Measurements from ENCODE around the gene FAM217B.
"Not testable (repeated sequence)": the region's sequence is repeated elsewhere in the genome, so short reads cannot be mapped to it uniquely, and the experiment has no call there.

Gene FAM217B

DNA sequence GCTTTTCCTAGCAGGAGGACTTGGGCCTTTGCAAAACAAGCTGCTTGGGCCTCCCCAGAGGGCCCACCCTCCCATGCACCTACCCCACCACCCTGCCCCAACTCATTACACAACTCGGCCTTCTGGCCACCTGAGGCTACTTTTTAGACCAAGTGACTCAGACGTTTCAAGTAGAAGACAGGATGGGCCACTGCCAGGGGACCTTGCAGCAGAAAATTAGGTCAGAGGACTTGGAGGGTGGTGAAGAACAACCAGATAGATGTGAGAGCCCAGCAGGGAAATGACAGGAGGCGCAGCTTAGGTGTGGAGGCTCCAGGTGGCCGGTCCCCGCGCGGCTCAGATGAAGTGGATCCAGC lies 1.5 kb upstream of the FAM217B start:
- DNase-seq (ENCODE audit: low read depth) = peak; percentile 57

DNA sequence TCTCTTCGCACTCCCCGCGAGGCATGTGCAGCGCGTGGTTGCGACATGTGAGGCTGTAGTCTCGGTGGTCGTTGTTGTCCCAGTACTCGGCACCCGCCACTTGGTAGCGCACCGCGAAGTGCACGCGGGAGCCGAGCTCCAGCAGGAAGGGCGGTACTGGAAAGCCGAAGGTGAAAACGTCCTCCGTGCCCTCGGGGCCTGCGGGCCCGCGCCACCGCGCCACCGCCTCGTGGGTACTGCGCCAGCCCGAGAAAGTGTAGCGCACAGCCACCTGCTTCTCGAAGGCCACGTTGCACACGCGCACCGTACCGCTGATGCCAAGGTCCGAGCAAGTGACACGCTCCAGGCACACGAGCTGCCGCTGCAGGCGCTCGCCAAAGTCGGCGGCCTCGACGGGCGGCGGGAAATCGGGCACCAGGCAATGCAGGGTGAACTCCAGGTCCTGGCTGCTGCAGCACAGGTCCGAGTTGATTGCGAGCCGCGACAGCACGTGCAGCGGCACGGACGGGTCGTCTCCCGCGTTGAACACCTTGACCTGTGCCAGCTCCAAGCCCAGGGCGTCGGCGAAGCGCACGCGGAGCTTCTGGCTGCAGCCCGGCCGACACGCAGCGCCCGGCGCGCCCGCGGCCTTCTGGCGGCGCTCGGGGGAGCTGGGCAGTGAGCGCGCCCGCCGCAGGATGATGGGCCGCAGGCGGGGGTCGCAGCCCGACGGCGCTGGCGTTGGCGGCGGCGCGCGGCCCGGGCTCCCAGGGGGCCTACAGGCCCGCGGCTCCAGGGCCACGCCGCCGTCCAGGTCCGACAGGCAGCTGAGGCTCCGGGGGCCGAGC lies 924 bp upstream of the FAM217B start:
- no peak for DNase-seq (ENCODE audit: low read depth)

DNA sequence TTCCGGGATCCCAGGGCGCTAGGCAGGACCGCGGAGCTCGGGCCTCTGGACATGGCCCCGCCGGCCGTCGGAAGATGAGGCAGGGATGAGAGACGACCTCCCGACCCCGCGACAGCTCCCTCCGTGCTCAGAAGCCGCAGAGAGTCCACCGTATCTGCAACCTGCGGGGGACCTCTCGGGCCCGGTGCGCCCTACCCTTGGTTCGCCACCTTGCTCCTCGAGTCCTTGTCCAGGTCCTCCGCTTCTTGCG lies 385 bp upstream of the FAM217B start:
- DNase-seq (ENCODE audit: low read depth) = no peak

DNA sequence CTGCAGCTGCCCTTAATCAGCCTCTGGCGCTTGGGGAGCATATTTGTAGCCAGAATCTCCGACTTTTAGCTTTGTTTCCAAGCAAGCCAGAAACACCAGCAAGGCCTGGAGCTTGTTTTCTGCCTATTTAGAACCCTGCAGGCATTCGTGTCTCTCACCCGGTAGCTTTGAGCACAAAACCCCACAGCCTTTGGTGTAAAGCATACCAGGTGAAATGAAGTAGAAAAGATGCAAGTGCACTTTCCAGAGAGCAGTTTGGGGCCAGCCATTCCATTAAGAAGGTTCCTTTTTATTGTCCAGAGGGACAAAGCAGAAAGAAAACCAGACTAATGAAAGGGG lies 736 bp downstream of the FAM217B start:
- DNase-seq (ENCODE audit: low read depth) = no peak

DNA sequence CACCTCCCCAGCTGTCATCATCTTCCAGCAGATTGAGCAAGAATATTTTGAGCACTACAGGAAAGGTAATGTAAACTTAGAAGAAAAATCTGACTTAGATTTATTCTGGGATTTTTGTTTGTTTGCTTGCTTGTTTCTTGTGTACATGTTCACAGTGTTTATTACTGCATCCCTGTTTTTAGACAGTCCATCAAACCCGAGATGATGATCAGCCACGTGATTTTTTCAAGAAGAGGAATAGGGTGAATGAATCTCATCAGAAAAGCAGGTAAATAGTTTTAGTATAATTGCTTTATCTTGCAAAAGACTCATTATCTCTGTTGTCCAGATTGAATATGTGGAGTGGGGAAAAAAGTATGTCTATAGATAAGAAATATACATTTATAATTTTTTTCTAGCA lies 2.1 kb downstream of the FAM217B start:
- DNase-seq (ENCODE audit: low read depth) = no peak

DNA sequence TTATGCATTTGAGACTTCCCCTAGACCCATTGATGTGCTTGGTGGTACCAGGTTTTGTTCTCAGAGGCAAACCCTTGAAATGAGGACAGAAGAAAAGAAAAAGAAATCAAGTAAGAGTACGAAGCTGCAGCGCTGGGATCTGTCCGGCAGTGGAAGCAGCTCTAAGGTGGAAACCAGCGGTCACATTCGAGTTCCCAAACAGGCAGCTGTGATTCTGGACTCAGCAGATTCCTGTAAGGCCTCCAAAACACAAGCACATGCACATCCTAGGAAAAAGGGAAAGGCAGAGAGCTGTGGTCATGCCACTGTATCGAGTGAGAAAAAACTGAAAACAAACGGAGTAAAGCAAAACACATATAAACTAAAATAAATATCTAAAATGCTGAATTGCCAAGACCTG lies 4.5 kb downstream of the FAM217B start:
- no peak for DNase-seq (ENCODE audit: low read depth)

DNA sequence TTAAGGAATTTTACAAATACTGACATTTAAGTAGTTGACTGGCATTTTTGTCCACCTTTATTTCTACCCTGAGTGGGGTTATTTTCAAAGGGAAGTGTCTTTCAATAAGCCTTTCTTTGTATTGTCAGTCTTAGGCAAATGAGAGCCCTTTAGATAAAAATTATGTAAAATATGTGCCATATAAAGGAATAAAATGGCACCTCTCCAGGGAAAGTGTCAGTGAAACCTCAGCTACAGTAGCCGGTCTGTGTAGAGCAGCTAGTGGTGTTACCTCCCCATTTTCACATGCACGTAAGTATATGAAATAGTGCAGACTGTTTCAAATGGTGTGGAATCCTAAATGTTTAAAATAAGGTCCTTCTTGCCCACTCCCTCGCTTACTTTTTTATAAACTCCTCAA lies 5.0 kb downstream of the FAM217B start:
- peak; percentile 18 for DNase-seq (ENCODE audit: low read depth)

DNA sequence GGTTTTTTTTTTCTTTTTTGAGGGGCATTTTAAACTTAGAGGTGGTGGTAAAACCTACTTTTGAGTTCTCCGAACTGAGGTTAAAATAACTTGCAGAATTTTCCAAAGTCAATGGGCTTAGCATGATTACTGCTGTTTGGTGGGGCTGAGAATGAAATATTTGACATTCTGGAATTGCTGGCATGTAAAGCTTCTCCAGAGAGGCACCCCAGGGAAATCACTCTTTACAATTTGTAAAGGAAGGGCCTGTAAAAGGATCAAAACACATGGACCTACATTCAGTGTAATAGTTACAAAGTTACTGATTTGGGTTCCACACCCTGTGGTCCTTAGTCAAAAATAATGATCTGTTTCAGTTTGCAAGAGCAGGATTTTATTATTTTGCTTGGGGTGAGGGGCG lies 5.5 kb downstream of the FAM217B start:
- DNase-seq (ENCODE audit: low read depth) = peak; percentile 15

DNA sequence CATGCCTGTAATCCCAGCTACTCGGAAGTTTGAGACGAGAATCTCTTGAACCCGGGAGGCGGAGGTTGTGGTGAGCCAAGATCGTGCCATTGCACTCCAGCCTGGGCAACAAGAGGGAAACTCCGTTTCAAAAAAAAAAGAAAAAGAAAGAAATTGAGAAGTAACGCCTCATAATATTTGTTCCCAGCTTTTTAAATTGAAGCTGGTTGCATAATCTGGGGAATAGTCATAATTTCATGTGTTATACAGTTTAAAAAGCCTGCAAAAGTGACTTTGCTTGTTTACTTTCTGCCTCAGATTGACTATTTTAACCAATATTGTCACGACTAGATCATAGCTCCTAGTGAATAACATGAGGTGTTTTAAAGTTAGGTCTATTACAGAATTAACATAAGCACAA lies 7.2 kb downstream of the FAM217B start:
- DNase-seq (ENCODE audit: low read depth) = no peak

DNA sequence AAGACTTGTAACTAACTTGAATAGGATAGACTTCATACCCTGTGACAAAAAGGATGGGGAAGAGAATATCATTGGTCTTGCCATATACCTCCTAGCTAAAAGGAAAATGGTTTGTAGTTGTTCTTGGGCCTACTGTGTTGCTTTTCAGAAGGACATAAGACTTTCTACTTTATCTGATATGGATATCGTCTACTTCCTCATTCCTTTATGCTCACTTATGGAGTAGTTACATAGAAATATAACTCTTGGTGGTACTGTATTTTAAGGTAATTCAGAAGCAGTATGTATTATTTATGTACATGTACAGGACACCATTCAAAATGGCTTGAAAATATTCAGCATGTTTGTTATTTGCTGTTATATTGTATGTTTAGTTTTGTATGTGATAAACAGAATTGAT lies 8.0 kb downstream of the FAM217B start:
- no peak for DNase-seq (ENCODE audit: low read depth)

DNA sequence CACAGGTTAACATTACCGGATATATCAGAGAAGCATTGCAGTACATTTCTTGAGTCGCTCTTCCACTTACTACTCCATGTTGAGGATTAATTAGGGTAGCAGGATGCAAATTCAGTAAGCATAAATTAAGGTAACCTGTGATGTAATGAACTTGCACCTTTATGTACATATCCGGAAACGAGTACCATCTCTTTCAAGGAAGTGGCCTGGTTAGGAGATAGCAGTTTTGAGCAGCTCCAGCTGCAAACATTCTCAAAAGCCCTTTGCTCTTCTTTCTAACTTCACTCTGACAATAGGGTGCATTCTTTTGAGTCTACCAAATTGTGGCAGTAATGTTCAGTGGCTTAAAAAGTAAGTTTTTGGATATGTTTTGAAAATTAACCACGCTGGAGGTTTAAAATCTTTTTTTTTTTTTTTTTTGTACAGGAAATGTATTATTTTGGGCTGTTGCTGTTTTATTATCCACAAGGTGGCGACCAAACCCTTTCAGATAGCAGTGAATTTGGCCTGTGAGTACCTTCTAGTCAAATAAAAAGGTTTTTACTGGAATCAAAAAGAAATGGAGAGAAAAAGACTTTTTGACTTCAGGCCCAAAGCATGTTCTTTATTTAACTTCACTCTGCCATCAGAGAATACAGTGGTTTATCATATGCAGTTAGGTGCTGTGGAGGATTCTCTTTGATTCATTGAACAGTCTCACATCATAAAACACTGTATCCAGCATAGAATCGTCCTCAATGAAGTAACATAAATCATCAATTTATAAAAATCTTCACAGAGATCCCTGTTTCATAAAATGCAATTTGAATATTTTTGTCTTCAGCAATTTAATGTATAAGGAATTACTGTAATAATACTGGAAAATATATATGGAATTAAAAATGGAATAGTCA lies 8.9 kb downstream of the FAM217B start:
- DNase-seq (ENCODE audit: low read depth) = peak; percentile 66

DNA sequence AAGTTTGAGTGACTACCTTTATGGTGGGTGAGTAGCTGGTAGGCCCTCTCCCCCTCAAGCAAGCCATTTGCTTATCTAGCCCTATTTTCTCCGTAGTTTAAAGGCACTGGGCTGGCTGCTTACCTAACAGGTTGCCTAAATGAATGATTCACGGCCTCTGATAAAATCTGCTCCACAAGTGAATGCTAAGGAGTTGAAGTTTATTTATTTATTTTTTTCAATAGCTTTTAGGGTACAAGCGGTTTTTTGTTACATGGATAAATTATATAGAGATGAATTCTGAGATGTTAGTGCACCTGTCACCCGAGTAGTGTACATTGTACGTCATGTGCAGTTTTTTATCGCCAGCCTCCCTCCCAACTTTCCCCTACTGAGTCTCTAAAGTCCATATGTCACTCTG lies 9.7 kb downstream of the FAM217B start:
- no peak for DNase-seq (ENCODE audit: low read depth)

DNA sequence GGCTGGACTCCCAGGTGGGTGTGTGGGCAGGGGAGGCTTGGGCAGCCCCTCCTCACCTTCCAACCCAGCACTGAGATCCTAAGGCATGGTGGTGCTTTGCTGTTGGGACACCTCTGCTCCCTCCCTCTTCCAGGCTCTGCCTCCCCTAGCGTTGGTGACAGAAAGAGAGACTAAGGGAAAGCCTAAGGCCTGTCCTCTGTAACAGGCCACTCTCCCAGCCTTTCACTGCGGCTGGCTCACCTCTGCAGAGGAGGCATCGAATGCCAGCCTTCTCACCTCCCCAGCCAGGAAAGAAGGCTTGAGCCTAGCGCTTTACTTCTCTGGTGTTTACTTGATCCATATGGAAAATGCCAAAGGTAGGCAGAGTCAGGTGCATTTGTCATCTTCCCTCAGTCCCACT lies 14.5 kb downstream of the FAM217B start:
- DNase-seq (ENCODE audit: low read depth) = no peak

DNA sequence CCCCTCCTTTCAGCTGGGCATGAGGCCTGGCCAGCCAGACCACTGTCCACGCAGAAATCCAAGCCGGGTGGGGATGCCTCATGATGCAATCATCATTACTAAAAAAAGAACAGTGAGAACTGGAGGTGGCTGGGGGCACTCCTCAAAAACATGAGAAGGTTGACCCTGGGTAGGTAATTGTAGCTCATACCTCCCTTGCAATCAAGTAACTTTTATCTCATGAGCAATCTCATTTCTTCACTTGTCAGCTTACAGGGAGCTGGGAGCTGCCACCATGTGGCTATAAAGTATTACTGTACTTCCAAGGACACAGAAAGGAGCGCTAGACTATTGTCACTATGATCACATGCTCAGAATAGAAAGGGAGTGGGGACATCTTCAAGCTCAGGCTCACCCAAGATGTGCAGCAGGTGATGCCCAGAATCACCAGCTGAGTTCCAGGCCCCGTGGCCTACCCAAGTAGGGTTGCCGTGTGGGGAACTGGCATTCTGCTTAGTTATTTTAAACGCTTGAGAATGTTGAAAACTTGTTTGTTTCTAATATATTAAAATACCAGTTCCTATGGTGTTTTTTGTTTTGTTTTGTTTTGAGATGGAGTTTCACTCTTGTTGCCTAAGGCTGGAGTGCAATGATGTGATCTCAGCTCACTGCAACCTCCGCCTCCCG lies 15.1 kb downstream of the FAM217B start:
- DNase-seq (ENCODE audit: low read depth) = peak; percentile 36

DNA sequence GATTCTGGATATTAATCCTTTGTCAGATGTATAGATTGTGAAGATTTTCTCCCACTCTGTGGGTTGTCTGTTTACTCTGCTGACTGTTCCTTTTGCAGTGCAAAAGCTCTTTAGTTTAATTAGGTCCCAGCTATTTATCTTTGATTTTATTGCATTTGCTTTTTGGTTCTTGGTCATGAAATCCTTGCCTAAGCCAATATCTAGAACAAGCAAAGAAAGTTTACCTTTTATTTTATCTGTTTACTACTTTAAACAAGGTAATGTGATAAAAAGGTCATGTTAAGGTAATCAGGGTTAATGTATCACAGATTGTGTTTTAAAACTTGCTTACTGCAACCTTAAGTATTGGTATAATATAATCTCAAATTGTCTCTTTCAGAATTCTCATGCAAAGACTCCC lies 17.4 kb downstream of the FAM217B start:
- DNase-seq (ENCODE audit: low read depth) = not testable (repeated sequence)

DNA sequence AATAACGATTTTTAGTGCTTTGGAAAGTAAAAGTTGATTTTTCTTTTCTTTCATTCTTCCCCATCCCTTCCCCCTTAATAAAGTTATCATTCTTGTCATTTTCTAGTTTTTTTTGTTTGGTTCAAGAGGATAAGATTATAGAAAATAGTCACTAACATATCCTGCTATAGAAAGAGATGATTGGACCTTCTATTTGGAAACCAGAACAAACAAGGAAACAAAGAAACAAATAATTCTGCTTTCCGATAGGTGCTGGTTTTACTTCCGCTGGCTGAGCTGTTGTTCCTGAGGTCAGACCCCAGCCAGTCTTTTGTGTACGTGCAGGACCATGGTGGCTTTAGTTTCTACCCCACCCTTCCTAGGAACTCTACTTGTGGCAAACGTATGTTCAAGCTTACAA lies 17.9 kb downstream of the FAM217B start, which contains the start of gene CDH26:
Gene CDH26, plus strand, starts transcription at position 301 of the 400 bp plus-strand sequence. CDS start 304 bp downstream, outside the sequence.
- DNase-seq (ENCODE audit: low read depth) = no peak

DNA sequence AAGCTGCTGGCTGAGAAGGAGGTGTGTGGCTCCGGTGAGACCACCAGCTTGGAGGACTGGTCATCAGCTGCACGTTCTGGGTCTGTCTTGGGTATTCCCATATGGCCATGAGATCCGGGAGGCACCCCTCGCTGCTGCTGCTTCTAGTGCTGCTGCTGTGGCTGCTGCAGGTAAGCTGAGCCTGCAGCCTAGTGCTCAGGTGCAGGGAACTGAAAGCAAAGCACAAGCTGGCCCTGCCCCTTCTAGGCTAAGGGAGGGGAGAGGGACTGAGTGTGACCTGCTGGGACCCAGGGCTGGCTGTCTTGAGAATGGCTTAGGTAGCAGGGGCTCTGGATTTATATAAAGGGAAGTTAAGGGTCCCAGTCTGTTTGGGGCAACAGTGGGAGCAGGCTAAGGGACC lies 18.4 kb downstream of the FAM217B start:
- no peak for DNase-seq (ENCODE audit: low read depth)

DNA sequence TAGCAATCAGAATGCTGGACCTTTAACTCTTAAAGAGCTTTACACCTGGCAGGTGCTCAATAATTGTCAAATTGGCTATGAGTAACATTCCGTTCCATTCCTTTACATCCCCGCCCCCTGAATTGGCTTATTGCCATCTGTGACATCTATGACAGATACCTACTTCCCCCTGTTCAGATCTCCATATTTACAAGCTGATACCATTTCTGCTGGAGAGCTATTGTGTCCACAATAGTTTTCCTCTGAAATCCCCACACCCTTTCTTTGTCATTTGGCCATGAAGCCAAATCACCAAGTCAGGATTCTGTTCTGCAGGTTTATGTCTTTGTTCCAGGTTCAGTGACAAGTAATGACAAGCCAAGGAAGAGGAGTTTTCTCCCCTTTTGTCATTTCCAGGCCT lies 21.2 kb downstream of the FAM217B start:
- DNase-seq (ENCODE audit: low read depth) = no peak

DNA sequence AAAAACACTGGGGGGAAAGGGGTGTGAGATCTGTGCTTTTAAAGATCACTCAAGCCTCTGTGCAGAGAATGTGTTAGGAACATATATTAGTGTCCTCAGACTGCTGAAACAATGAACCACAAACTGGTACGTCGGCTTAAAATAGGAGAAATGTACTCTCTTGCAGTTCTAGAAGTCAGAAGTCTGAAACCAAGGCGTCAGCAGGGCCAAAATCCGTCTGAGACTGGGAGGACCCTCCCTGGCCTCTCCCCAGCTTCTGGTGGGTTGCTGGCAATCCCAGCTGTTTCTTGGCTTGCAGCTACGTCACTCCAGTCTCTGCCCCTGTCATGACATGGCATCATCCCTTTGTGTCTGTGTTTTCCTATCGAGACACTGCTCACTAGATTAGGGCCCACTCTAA lies 22.0 kb downstream of the FAM217B start:
- no peak for DNase-seq (ENCODE audit: low read depth)

DNA sequence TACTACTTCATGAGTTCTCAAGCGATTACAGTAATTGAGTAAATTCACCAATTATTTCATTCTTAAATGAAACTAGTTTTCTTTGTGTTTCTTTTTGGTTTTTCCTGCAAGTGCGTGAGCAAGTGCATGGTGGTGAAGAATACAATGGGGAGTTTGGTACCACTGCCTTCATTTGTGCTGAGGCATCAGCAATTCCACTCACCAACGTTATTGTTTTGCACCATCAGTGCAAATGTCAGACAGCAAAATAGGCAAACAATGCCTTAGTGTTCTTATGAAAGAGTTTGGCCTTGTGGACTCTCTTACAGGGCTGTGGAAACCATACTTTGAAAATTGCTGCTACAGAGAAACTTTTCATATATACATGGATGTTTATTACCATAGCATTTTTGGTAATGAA lies 26.2 kb downstream of the FAM217B start:
- DNase-seq (ENCODE audit: low read depth) = no peak

DNA sequence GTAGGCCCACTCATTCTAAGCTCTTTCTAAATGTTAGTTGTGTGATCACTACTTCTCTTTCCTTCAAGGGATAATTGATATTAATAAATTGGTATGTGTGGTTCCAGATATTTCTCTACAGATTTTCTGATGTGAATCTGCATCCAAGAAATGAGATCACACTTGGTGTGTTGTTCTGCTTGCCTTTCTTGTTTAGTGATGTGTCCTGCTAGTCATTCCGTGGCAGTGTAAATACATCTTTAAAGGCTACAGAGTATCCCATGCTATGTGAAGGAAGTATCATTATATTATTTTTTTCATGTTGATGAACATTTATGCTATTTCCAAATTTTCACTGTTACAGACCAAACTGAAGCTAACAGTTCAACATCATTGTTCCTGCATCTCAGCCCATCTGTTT lies 31.2 kb downstream of the FAM217B start:
- no peak for DNase-seq (ENCODE audit: low read depth)

DNA sequence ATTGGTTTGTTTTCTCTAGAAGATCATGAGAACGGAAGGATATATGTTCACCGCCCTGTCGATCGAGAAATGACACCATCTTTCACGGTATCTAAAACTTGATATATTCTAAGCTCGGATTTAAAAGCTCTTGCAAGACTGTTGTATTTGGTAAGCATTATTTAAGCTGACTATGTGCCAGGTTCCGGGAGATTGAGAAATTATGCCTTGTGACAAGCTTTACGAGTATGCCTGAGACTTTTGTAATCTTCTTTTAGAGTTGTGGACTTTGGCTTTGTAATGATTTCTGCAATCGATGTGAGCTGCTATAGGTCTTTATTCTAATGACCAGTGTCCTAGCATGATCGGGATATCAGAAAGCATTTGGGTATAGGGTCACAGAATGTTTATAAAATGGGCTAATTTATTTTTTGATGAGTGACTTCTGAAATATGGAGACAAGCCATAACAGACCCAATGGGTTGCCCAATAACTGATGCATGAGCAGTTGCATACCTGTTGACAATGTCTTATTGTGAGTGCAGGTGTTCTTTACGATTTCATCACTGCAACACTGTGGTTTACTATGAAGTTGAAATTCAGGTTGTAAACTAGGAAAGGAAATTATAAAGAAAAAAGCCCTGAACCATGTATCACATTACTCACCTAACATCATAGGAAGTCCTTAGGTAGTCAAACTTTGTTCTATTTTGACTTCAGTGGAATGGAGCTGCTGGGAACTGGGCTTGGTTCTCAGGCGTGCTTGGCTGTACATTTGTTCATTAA lies 32.0 kb downstream of the FAM217B start:
- DNase-seq (ENCODE audit: low read depth) = no peak

Measured in EH (cell line).